ENCODE data around the gene MPND.

DNA sequence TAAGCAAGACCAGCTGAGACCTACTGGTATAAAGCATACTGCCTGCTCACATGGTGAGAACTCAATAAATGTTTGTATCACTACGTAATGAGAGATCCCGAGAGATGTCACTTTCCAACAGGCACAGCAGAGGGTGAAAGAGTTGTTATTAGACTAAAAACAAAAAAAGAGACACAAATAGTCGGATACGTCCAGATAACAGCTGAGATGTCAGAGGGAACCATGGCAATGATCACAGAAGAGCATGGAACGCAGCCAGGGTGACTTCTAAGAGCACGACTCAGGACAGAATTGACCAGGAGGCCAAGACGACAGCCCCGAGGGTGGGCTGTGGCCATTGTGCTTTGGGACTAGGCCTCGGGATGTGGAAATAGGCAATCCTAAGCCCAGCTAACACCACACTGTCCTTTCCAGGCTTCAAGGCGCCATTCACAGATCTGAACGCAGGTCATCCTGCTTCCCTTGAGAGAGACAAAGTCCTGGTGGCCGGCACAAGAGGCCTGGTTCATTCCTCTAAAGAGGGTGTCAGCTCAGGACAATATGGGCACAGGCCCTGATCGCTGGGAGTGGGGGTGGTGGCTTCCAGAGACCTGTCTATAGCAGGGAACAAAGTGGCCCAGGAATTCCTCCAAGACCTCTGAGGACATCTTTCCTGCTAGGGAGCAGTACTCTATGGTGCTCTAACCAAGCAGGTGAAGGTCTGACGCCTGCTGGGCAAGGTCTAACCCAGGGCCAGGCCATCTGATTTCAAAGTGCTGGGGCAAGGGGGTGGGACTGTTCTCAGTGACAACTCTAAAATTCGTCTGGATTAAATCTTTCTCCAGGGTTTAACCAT, 53.8 kb downstream of the MPND start:
- TF ChIP-seq, protein P1, sequence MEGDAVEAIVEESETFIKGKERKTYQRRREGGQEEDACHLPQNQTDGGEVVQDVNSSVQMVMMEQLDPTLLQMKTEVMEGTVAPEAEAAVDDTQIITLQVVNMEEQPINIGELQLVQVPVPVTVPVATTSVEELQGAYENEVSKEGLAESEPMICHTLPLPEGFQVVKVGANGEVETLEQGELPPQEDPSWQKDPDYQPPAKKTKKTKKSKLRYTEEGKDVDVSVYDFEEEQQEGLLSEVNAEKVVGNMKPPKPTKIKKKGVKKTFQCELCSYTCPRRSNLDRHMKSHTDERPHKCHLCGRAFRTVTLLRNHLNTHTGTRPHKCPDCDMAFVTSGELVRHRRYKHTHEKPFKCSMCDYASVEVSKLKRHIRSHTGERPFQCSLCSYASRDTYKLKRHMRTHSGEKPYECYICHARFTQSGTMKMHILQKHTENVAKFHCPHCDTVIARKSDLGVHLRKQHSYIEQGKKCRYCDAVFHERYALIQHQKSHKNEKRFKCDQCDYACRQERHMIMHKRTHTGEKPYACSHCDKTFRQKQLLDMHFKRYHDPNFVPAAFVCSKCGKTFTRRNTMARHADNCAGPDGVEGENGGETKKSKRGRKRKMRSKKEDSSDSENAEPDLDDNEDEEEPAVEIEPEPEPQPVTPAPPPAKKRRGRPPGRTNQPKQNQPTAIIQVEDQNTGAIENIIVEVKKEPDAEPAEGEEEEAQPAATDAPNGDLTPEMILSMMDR (conservative IDR thresholded peaks at IDR 0.05 in 1 of 2, IDR thresholded peaks at IDR 0.05 in 1 of 2; ENCODE audit: extremely low read depth in 1 of 2, insufficient read depth in 1 of 2, low read depth in 1 of 2, low read length in 2 of 2), result no peak
- no peak for TF ChIP-seq EZH2 (IDR thresholded peaks at IDR 0.05; ENCODE audit: borderline replicate concordance, low read length)

All from mammary epithelial cell (primary cell).